ENCODE data around the gene MSLN. TPM values are rescaled to one million over a fixed set of nuclear protein-coding genes. Genes with fewer than 3 reads are reported as not detected.

Gene MSLN
- total and polyA plus RNA-seq, 9 of the 15 experiments (the other 6 are each of a cell fraction or from before 2014, with no cell fraction given), result not detected

- TF ChIP-seq ELK3 (CRISPR knock-in tag; IDR thresholded peaks at IDR 0.05) (no peak), TGIF2 (CRISPR knock-in tag; IDR thresholded peaks at IDR 0.05) (peak; percentile 87; the same call in 1 of the 2 replicates), HNRNPL (IDR thresholded peaks at IDR 0.05; ENCODE audit: low read depth, low read length) (peak; percentile 66; the same call in 1 of the 2 replicates), POLR3G (IDR thresholded peaks at IDR 0.05; ENCODE audit: extremely low read depth, insufficient read length, insufficient replicate concordance) (no peak), TCF3 (CRISPR knock-in tag; IDR thresholded peaks at IDR 0.05) (no peak), PHF20 (IDR thresholded peaks at IDR 0.05; ENCODE audit: partially characterized antibody) (peak; percentile 90), ZNF274 (IDR thresholded peaks at IDR 0.05; ENCODE audit: borderline replicate concordance, low read depth, low read length) (no peak), HNRNPH1 (optimal IDR thresholded peaks at IDR 0.05; ENCODE audit: low read depth, low read length) (no peak), PTTG1 (tag; IDR thresholded peaks at IDR 0.05; ENCODE audit: low read depth) (no peak), ZBED1 (IDR thresholded peaks at IDR 0.05) (no peak; the same call in 1 of the 2 replicates), MAFG (tag; conservative IDR thresholded peaks at IDR 0.05) (no peak), RBBP5 (IDR thresholded peaks at IDR 0.05; ENCODE audit: borderline replicate concordance, insufficient read depth, low read length, poor library complexity, severe bottlenecking) (peak; percentile 88), NR3C1 (CRISPR knock-in tag; IDR thresholded peaks at IDR 0.05) (no peak), SP2 (IDR thresholded peaks at IDR 0.05; ENCODE audit: extremely low read depth, low read depth, low read length, poor library complexity, severe bottlenecking) (no peak), DLX4 (CRISPR knock-in tag; IDR thresholded peaks at IDR 0.05) (no peak), GABPA (tag; conservative IDR thresholded peaks at IDR 0.05; ENCODE audit: low read depth) (peak; percentile 98), HMG20A (CRISPR knock-in tag; conservative IDR thresholded peaks at IDR 0.05) (no peak), STAT5B (CRISPR knock-in tag; IDR thresholded peaks at IDR 0.05) (no peak), PRDM10 (IDR thresholded peaks at IDR 0.05; ENCODE audit: partially characterized antibody) (no peak), ATF4 (CRISPR knock-in tag; IDR thresholded peaks at IDR 0.05) (no peak)
Observed at GRCh38 chr16:807347-808084, 47.0 kb downstream of the MSLN start (continued).
